NCI-H510A treated with DMSO at 0.1 percent for 48 hours (cell line): ENCODE results near the gene MASP2.
A peak's percentile ranks its signal among the peaks of the same experiment; 100 is the strongest.
"Not testable (repeated sequence)": the region's sequence is repeated elsewhere in the genome, so short reads cannot be mapped to it uniquely, and the experiment has no call there.

ENCODE experiments used
- DNase-seq: peaks from one replicate; lab custom pipeline; 2025; lab: John Stamatoyannopoulos, UW

MASP2 gene

DNA sequence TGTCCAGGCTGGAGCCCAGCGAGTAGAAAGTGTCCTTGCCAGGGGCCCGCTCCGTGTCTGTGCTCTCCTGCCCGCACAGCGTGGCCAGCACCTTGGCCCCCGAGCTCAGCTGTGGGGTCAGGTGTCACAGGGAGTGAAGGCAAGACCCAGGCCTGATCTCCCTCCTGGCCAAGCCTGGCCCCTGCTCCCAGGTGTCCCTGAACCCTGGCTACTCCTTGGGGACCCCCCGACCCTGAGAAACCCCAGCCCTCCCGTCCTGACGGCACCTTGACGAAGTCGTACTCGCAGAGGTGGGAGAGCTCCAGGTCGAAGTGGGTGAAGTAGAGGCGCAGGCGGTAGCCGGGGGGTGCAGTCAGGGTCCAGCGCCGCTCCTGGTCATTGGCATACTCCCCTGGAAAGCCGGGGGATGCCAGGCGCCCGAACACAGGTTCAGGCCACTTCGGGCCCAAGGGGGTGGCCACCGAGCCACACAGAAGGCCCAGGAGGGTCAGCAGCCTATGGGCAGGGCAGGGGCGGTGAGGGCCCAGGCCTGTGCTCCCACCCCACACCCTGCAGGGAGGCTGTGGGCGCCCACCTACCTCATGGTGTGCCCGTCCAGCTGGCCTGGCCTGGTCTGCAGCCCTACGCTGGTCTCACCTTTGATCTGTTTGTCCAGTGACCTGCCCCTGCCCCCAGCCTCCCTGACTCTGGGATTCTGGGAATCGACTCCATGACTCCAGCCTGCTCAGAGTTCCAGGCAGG is at the start of gene MASP2:
TSS of gene MASP2 (minus strand) at position 615 of the 741 bp plus-strand sequence. CDS start at position 583, 32 bp downstream.
- no peak for DNase-seq

DNA sequence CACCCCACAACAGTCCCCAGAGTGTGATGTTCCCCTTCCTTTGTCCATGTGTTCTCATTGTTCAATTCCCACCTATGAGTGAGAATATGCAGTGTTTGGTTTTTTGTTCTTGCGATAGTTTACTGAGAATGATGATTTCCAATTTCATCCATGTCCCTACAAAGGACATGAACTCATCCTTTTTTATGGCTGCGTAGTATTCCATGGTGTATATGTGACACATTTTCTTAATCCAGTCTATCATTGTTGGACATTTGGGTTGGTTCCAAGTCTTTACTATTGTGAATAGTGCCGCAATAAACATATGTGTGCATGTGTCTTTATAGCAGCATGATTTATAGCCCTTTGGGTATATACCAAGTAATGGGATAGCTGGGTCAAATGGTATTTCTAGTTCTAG is 36.7 kb upstream of the MASP2 start:
- DNase-seq, result not testable (repeated sequence)

DNA sequence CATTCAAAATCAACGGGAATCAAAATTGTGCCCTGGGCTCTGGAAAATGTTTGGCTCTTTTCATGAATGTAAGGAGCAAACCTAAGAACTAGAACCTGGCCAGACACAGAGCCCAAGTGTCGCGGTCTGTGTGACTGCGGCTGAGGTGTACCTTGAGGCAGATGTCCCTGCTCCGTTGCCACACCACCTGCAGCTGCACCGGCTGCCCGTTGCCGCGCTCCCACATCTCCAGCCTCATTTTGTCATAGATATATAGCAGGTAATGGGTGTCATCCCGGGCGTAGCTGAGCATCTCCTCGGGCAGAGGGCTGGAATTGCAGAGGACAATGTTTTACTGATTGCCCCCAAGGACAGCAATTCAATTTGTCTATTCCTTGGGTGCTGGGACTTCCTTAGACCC is 33.9 kb upstream of the MASP2 start:
- no peak for DNase-seq

DNA sequence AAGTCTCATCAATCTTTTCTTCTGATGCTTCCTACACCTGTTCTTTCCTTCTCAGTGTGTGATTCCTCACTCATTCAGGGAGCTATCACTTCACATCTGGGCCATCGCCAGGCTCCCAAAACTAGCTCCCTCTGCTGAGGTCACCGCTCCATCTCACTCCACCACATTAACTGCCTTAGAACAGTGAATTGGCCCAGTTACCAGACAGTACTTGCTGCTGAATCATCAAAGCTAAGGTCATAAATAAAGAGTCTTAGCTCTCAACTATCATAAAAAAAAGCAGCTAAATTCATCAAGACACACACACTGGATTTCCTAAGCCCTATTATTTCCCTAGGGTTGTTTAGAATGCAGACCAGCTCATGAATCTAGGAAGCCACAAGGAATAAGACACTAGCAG is 31.6 kb upstream of the MASP2 start:
- DNase-seq, result no peak

DNA sequence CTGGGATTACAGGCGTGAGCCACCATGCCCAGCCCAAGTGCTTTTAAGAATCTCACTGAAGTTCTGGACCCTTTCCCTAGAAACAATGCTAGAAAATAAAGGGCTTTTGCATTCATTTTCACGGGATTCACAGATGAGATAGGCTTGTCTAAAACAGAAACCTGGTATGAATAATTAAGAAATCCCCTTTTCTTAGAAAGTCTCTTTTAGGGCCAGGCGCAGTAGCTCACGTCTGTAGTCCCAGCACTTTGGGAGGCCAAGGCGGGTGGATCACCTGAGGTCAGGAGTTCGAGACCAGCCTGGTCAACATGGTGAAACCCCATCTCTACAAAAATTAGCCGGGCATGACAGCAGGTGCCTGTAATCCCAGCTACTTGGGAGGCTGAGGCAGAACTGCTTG is 26.4 kb upstream of the MASP2 start:
- not testable (repeated sequence) for DNase-seq

DNA sequence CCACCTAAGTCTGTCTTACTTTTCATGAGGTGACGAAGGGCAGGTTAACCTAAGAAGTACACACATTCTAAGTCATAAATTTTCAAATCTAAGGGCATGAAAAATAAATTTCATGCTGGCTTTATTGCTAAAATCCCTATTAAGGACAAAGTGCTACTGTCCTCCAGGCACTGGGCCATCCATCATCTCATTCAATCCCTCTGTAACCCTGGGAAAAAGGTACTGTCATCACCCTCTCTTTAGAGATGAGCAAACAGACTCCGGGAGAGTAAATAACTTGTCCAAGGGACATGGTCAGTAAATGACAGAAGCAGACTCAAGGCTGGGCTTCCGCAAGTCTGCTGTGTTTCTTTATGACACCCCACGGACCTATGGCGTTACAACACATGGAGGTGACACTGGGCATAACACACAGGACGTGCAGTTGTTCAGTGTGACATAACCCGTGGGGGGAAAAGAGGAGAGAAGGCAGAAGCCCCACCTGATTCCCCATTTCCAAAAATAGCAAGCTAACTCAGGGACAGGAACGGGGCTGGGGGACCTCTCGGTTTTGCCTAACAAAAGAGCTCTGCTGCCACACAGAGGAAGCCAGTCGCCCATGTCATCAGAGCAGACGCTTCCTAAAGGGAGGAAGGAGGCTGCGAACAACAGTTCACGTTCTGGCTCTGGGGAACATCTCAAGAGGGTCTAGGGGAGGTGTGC is 25.3 kb upstream of the MASP2 start:
- DNase-seq, result peak; percentile 97

DNA sequence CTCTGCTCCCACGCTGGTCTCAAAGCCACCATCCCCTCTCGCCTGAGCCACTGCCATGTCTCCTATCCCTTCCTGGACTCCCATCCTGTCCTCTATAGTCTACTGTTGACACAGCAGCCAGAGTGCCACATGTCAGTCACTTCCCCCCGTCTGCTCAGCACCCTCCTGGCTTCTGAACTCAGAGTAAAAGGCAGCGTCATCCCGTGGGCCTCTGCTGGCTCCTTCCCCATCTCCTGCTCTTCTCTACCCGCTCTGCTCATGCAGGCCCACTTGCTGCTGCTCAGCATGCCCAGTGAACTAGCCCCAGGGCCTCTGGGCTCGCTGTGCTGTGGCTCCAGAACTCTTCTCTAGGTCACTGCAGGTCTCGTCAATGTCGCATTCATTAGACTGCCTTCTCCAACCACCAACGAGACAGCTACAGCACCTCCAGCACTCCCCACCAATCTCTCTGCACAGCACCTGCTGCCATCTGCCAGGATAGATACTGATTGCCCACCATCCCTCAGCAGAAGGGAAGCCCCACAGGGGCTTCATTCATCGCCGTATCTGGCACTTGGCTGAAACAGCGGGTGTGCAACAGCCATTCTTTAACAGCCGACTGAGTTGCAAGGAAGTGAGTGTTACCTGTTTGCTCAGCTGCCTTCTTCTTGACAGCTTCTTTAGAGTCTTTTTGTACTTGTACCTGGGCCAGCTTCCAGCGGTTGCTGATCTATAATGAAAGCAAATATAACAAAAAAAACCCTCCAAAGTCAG is 24.6 kb upstream of the MASP2 start:
- DNase-seq, result peak; percentile 97

DNA sequence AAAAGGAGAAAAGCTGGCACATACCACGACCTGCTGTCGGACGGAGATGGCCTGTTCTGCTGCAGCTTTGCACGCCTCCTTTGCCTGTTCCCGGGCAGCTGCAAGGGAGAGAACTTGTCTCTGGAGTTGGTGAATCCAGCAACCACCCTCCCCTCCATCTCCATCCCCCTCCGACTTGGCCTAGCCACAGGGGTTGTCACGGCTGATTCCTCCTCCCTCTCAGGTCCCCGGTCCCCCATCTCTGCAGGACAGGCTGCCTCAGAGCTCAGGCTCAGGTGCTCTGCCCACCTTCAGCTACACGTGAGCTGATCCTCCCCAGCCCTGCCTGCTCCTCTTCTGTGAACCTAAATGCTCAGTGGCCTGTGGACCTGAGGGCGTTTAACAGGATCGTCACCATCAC is 23.8 kb upstream of the MASP2 start:
- DNase-seq, result no peak

DNA sequence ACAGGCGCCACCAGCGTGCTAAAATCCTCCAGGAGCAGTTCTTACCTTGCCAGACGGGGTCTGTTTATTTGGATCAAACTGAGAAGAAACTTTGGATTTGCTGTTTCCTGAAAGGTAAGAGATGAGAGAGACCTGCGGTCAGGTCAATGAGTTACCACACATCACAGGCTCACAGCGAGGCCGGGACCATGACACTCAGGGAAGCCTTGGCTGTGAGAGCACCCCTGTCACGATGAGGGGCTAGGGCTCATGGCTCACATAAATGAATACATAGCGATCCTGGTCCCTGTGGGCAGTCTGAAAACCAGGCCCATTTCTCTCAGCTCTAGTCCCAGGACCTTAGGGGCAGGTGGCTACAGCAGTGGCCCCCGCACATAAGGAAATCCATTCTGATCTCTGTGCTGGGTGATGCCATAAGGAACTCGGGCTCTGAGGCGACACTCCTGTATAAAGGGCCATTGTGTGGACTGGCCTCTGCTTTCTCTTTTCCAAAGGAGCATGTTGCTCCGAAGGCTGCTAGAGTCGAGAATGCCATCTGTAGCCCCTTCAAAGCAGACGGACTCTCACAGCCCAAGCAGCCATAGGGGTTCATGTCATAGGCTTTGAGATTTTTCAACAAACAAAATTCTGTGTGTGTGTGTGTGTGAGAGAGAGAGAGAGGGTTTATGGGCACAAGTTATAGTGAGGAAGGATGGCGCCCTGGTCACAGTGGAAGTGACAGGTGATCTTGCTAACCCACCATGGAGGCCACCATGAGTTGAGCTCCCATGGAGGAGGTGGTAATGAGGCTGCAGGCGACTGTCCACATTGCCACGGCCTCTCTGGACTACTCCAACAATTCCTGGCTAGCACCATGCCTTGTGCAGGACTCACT is 21.8 kb upstream of the MASP2 start:
- DNase-seq, result no peak

DNA sequence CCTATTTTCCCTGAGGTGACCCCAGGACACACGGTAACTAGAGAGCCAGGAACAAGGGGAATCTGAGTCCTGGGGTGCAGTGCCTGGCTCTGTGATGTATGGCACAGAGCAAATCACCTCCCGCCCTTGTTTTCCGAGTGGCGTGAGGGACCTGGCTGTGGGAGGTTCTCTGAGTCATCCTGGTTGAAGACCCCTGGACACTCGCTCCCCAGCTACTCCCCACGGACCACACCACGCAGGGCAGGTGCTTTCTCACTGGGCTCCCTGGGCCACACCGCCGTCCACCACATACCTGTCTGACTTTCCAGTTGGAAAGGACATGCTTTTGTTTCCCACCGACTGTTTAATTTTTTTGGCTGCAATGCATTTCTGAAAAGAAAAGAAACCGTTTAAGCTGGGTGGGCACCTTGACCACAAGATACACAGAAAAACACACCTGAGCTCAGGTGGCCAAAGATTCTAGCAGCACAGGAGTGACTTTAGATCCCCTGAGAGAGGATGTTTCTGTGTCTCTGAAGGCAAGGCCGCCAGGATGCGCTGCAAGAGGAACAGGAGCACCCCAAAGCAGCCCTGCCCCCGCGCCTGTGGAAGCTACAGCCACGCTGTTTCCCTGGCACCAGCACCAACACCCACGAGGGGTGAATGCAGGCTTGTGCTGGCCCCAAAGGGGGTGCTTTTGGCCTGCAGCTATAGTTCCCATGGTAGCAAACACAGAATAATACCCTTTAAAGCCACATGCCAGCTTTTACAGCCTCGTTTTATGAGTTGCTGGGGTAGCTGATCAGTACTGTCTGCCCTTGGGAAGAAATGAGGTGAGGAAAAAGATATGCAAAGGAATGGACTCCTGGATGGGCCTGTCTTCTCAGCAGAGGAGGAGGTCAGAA is 20.9 kb upstream of the MASP2 start:
- DNase-seq, result no peak

DNA sequence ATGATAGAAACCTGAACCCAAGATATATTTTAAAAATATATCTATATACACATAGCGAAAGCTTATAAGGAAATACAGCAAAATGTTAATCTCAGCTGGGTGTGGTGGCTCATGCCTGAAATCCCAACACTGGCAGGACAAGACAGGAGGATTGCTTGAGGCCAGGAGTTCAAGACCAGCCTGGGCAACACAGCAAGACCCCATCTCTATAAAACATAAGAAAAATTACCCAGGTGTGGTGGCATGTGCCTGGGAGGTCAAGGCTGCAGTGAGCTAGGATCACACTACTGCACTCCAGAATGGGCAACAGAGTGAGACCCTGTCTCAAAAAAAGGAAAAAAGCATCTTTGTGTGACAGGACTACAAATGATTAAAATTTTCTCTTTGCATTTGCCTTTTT is 18.8 kb upstream of the MASP2 start:
- no peak for DNase-seq

DNA sequence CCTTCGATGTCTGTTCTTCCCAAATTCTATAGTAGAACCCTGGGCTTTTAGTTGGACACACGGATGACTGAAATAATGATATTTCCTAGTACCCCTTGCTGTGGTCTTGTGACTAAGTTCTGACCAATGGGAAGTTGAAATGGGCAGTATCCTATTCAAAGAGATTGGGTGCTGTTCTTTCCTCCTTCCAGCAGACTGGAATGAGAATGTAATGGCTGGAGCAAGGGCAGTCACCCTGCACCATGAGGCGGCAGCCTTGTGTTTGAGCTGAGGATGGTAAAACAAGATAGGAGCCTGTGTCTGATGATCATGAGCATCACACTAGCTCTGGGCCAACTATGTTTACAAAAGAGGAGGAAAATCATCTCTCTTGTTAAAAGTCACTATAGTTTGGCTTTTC is 17.9 kb upstream of the MASP2 start:
- no peak for DNase-seq

DNA sequence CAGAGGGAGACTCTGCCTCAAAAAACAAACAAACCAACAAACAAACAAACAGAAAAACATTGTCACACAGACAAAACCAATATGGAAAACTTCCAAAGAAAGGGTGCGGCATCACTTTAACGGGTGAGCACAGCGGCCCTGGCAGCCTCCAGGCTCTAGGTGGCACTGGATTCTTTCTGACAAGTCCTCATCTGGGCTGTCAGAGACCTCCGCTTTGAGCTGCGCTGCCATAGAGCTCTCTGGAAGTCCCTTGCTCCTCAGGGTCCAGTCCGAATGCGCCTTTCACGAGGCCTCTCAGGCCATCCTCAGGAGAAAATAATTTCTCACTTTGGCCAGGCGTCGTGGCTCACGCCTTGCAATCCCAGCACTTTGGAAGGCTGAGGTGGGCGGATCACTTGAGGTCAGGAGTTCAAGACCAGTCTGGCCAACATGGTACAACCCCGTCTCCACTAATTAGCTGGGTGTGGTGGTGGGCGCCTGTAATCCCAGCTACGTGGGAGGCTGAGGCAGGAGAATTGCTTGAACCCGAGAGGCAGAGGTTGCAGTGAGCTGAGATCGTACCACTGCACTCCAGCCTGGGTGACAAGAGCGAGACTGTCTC is 17.0 kb upstream of the MASP2 start:
- peak; percentile 55 for DNase-seq

DNA sequence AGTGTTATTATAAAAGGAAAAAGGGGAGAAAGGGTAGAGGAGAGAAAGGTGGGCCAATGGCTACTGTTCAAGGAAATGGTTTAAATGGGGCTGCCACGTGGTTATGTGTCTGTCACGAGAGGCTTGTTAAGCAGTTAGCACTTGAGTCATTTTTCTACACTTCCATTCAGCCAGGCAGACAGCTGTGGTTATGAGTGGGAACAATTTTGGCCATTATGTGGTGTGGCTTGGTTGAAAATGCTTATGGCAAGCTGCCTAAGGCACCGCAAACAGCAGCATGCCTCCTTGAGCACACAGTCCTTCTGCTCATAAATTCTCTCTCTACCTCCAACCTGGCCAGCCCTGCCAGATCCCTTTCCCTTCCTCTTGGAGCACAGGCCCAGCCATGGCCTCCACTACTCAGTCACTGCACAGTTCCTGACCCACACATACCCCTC is 15.9 kb upstream of the MASP2 start:
- no peak for DNase-seq

DNA sequence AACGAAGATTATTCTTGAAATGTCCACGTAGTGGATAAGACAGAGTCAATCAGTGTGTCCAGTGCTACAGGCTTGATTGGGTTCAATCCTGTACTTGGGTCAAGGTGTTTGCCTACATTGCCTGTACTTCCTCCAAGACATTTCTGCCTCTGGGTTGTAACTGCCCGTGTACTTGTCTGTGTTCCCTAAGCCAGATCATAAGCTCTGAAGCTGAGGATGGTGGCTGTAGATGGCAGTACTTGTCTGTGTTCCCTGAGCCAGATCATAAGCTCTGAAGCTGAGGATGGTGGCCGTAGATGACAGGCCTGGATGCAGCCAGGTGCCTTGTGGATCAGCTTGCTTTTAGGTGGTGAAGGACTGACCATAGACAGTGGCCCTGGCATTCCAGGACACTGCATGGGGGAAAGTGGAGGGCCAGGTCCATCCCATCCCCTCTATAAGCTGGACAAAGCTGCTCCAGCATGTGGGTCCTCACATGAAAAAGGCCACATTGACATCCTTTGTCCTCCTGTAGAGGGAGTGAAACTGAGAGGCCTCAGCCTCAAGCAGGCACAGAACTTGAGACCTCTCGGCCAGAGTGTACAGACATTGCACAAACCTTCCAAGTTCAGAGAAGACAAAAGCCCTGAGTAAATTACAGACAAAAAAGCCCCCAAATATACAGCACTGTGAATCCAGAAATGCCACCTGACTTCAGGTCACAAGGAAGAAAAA is 14.8 kb upstream of the MASP2 start:
- DNase-seq, result no peak

DNA sequence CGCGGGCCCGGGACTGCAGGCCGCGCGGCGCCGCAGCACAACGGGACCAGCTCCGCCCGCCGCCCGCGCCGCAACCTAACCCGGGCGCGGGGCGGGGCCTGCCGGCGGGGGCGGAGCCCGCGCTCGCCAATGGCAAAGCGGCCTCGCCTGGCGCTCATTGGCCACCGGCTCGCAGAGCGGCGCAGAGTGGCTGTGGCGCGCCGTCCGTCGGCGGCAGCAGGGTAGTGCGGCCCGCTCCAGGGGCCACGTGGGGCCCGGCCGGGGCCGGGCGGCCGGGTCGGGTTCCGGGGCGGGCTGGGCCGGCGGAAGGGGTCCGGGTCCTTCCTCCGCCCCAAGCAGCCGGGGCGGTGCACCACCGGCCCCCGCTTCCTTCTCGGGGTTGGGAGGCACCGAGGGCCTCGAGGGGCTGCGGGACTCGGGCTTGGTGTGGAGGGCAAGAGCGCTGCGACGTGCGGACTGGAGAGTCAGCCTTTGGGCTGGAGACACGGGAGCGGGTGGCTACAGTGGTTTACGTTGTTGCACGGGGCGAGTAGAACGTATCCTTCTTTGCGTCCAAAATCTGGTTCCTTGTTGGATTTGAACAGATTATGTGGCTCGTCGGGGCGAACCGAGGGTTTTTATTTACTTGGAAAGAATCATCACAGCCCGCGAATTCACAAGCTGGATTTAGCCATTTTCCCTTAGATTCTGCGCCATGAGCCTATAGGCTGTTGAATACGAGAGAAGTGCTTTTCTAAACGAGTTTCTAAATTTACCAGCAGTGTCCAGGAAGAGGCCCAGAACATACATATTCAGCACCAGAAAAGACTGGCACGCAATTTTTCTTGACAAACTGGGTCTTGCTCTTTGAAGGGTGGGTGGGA is 13.2 kb upstream of the MASP2 start, which contains the start of gene SRM:
TSS of gene SRM (minus strand) at position 51 of the 863 bp plus-strand sequence. CDS start 75 bp downstream, outside the sequence.
- peak; percentile 99 for DNase-seq

DNA sequence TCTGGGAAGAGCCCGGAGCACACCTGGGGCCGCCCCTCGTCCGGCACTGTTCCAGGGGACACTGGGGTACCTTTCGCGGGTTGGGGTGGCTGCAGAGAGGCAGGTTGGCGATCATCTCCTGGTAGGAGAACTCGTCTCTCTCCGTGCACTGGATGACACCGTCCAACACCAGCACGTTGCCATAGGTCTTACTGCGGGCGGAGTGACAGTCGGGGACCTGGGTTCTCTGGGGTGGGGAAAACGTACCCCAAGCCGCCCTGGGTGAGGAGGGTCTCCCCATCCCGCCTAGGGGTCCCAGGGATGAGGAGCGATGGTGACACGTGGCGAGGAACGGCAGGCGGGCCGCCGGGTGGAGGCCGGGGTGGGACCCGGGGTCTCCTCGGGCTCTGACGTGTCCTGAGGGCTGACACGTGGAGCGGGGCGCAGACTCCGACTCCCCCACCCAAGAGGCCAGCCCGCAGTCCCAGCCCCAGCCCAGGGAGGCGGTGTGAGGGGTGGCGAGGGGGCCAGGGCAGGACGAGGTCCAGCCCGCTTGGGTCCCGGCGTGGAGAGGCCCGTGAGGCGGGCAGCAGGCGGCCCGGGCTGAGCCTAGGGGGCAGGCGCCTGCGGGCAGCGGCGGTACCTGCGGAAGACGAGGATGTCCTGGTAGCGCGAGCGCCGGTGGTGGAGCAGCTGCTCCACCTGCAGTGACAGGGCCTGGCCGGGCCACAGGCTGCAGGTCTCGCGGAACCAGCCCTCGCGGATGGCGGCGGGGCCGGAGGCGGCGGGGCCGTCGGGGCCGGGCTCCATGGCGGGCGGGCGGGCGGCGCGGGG is 12.3 kb upstream of the MASP2 start:
- peak; percentile 88 for DNase-seq
